Measurements from ENCODE around the gene ZFP3.
"Not testable (repeated sequence)": the region's sequence is repeated elsewhere in the genome, so short reads cannot be mapped to it uniquely, and the experiment has no call there.

ZFP3 gene

DNA sequence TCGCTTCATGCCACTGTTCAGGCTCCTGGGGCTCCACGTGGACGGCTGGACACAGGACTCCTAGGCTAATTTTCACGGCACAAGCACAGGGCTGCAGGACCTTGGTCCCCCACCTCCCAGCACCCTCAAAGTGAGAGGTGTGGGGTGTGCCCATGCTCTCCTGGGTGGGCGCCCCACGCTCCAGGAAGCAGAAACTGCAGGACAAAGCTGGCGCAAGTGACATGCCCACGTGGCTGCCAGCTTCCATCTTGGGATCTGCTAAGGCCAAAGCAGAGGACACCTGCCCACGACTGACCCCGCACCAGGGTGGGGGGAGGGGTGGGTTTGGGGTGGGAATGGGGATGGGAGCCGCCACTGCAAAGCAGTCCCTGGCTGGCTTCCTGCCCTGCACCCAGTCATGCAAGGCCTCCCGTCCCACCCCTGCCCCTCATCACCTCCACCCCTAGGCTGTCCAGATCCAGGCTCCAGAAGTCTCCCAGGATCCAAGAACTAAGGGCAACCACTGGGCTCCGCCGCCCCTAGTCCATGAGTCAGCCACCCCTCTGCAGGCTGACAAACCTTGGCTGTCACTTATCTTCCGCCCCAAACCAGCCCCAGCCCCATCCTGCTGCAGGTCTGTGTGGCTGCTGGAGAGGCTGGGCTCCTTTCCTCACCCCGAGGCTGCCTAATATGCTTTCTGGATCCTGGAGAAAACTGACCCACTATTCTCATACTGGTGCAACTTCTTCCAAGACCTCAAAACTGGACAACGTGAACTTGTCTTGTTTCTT lies 48.6 kb downstream of the ZFP3 start:
- DNase-seq: no peak

- no peak for DNase-seq
Observed at GRCh38 chr17:5127910-5128309, 49.6 kb downstream of the ZFP3 start.

DNA sequence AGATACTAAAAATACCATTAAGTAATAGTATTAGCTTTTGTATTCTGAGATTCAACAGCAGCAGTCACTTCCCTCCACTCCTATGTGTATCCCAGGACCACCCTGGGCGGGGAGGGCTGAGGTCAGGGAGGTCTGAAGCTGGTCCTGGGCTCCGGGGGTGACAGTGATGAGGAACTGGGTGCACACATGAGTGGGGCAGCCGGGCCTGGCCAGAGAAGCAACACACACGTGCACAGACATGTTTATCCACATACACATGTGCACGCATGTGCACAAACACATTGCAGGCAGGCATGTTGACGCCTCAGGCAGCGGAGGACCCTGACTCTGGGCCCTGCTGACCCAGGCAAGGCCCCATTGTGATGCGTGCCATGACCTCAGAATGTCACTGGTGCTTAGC lies 50.1 kb downstream of the ZFP3 start:
- not testable (repeated sequence) for DNase-seq

DNA sequence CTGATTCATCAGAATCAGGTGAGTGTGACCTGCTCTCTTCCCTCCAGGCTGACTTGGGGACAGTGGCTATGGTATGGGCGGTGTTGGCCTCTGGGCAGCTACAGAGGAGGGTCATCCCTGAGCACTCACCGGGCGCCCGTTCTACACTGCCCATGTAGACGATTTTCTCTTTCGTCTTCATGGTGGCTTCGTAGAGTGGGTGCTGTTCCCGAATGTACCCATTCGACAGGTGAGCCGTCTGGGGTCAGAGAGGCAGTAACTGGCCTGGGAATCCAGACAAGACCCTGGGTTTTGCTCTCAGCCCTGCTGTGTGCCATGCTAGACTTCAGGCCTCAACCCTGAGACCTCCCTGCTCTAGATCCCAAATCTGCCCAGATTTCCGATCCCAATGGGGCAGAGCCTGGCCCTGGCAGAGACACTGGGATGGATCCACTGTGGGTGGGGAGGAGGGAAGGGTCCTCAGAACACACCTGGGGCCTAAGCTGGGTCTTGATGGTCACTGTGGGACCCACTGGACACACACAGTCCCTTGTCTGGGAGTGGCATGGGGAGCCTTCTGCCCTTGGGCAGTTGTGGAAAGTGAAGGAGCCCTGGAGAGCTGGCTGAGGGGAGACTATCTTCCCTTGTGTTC lies 50.8 kb downstream of the ZFP3 start:
- no peak for DNase-seq

DNA sequence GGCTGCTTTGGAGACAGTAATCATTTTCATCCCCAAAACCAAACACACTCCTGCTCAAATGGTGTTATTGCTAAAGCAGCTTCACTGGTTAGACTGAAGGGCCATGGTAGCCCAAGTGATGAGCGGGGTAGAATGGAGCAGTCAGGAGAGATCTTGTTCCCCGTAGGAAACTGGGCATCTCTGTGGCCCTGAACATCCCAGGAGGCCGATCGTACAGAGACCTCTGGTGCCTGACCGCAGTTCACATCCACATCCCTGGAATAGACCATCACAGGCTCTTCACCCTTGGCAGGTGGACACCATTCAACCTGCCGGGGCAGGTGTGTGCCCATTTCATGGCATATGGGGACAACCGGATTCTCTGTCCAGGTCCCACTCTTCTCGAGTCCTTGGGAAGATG lies 51.5 kb downstream of the ZFP3 start:
- DNase-seq: not testable (repeated sequence)

- not testable (repeated sequence) for DNase-seq
Observed at GRCh38 chr17:5130261-5130660, 52.0 kb downstream of the ZFP3 start.

DNA sequence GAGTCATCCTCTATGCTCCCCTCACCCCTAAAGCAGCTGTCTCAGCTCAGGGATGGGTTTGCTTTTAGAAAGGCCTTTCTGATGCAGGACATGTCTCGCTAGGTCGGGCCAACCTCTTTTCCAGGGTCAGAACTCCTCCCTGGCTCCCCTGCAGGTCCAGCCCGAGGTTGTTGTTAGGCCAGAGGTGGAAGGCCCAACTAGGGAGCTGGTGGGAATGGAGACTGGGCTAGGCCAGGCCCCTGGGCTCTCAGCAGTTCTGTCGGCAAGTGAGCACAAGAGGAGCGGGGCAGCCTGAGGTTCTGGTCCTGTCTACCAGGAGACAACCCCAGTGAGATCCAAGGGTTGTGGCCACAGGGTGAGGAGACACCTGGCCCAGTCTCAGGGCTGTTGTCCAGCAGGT lies 52.4 kb downstream of the ZFP3 start:
- not testable (repeated sequence) for DNase-seq

GRCh38 chr17:5131146-5131715 lies 53.0 kb downstream of the ZFP3 start:
- no peak for DNase-seq

DNA sequence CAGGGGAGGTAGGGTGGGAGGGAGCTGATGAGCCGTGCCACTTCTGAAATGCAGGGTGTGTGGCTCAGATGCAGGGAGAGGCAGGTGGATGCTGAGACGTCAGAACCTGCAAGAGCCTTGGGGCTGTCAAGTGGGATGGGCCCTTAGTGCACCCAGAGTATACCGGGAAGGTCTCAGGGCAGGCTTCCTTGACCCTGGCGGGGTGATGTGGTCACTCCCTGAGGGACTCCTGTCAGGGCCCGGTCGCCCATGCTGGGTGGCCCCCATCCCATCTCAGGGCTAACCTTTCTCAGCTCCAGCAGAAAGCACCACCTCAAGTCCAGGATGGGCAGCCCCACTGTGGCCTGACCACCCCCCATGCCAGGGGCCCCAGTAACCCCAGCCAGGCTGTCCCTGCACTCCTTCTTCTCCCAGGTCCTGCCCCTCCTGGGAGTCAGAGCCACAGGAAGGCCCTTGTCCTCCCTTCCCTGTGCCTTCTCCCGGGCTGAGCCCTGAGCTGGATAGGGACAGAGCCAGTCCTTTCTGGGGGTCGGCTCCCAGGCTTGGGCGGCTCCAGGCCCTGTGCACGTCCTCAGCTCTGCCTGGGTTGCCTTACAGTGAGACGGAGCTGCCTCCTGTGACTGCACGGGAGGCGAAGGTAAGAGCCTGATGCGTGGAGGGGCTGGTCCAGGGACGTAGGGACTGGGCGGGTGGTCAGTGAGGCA lies 53.7 kb downstream of the ZFP3 start:
- not testable (repeated sequence) for DNase-seq

DNA sequence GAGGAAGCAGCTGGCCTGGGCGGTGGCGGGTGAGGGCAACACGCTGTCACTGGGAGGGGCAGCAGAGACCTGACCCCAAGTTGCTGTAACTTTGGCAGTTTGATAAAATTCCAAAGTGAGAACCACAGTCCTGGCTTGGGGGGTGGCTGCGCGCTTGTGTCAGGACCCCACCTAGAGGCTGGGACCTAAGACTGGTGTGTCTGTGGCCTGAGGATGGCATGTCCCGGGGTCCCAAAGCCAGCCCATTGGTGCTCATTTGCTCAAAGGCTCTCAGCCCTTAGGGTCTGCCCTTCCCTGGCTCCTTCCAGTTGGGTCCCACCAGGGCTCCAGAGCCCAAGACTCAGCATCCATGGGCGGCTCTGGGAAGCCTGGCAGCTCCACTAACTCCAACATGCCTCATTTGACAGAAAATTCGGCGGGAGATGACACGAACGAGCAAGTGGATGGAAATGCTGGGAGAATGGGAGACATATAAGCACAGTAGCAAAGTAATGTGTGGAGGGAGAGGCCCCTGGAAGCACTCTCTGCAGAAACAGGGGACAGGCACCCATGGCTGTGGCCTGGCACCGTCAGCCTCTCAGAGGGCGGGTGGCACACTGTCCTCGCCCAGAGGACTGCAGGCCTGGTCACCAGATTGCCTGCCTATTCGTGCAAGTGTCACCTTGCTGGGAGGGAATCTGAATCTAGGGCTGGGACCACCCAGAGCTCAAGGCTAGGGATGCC lies 54.4 kb downstream of the ZFP3 start:
- not testable (repeated sequence) for DNase-seq

GRCh38 chr17:5133311-5133710 lies 55.0 kb downstream of the ZFP3 start:
- no peak for DNase-seq

DNA sequence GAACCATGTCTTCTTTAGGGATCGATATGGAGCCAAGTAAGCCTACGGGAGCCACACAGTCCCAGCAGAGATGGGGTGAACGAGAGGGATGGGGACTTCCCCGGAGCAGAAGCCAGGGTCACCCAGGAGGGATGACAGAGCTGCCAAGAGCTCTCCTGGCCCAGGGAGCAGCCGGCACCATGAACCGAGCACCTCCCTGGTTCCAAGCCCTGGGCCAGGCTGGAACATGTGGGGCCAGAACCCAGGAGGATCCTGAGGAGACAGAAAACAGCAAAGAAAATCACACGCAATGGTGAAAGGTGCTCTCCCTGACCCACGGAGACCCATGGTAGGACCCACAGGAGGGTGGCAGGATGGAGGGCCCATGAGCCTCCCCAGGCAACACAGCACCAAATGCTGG lies 55.7 kb downstream of the ZFP3 start:
- DNase-seq: not testable (repeated sequence)

GRCh38 chr17:5134571-5134970 lies 56.3 kb downstream of the ZFP3 start:
- DNase-seq: not testable (repeated sequence)

- not testable (repeated sequence) for DNase-seq
Observed at GRCh38 chr17:5135131-5135712, 57.0 kb downstream of the ZFP3 start.

GRCh38 chr17:5135726-5136579 lies 57.7 kb downstream of the ZFP3 start:
- DNase-seq: no peak

DNA sequence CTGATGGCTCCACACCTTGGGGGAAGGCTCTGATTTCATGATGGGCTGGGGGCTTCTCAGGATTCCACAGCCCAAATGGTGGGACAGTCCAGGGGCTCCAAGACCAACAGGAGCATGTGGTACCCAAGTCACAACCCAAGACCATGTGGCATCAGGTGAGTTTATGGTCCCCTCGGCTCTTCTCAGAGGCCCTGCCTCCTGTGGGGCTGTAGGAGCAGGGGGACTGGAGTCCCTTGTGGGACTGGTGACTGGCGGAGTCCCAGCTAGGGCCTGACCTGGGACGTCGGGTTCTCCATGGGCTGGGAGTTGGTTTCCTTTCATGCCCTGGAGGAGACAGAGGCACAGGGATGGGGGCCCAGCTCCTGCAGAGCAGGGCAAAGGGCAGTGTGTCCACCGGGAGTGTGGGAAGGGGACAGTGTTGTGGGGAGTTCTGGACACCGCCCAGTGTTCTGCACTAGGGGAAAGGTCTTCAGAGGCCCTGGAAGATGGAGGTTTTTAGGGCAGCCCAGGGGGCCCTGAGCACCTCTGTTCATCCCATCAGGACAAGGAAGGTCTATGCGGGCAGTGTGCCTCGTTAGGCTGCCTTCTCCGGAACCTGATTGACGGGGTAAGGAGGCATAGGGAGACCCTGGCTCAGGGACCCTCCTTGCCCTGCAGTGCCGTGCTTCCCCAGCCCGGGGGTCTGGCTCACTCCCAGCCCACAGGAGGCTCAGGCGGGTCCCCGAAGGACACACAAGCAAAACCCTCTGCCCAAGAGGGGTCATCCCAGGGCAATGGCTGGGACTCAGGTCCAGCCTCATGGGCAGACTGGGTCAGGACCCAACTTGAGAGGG lies 58.5 kb downstream of the ZFP3 start:
- not testable (repeated sequence) for DNase-seq

DNA sequence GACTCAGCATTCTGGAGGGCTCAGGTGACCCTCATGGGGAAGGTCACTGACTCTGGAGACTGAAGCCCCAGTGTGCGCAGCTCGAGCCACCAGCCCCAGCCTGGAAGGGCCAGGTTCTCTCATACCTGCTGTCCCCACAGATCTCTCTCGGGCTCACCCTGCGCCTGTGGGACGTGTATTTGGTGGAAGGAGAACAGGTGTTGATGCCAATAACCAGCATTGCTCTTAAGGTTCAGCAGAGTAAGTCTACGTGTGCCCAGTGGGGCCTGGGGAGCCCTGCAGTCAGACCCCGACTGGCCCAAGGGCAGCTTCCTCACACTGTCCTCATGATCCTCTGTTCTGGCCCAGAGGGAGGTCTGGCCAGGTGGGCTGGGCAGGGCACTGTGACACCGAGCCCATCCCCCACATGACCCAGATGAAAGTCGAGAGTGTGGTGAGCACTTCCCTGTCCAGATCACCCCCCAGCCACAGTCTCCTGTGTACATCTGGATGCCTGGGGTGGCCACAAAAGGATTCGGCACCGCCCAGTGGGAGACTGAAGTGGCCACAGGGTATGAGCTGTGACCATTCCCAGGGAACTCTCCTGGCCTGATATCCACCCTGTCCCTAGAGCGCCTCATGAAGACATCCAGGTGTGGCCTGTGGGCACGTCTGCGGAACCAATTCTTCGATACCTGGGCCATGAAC lies 59.4 kb downstream of the ZFP3 start:
- DNase-seq: not testable (repeated sequence)

DNA sequence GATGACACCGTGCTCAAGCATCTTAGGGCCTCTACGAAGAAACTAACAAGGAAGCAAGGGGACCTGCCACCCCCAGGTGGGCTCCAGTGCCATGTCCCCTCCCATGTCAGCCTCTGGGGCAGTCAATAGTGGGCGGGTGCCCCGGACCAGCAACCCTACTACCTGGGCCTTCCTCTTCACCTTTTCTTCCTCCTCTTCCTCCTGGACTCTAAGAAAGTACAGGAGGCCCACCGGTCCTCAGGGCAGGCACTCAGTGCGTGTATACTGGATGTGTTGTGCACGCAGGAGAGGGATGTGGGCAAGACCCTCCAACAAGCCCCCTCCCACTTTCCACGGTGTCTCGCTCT lies 59.9 kb downstream of the ZFP3 start:
- not testable (repeated sequence) for DNase-seq

DNA sequence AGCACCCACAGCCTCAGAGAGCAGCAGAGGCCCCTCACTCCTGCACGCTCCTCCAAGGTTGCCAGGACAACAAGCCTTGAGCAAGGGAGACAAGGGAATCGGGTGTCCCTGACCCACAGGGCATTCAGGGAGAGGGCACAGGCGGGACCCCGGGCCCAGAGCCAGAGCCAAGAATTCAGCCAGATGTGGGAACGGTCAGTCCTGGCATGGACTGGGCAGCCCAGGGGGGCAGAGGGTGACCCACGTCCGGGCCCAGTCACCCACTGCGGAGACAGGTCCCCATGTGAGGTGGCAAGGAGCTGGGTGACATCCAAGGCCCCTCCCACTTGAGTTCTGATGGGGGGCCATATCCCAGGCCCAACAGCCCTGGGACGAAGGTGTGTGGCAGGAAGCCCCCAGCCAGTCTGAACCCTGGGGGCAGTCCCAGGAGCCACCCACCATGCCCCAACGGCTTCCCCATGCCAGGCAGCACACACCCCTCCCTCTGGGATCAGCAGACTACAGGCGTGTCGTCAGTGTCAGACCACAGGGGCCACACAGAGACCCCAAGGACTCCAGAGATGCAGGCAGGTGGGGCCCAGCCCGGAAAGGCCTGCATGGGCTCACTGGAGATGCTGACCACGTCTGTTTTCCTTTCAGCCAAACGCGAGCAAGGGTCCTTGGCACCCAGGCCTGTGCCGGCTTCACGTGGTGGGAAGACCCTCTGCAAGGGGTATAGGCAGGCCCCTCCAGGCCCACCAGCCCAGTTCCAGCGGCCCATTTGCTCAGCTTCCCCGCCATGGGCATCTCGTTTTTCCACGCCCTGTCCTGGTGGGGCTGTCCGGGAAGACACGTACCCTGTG lies 60.6 kb downstream of the ZFP3 start:
- no peak for DNase-seq

All from NCI-H2227 treated with DMSO at 0.1 percent for 48 hours (cell line).